K562 (cell line): Measurements from ENCODE around the gene SLC23A2. TPM values are rescaled to one million over a fixed set of nuclear protein-coding genes. Genes with fewer than 3 reads are reported as not detected.

Source experiments
- ATAC-seq: fragments of 200-7000 bp; cut with Tn5 transposase; 3 replicates; pipeline ENCODE4 v1.9.1; 2020; ENCODE audit warnings: moderate library complexity
- BruUV-seq: library from RNA; stranded (reverse); fragments of 400-500 nt; replicated peaks from 2 replicates; lab custom pipeline; 2021; lab: Mats Ljungman, UMichigan
- CTCF ChIA-PET: fragments of 300-600 bp; formaldehyde crosslinking; extraction: SDS; loops from one replicate; lab custom pipeline; 2021; ENCODE audit warnings: low intra/inter-chr PET ratio; lab: Yijun Ruan, JAX
- POLR2A ChIA-PET: fragments of 300-600, 350-650 bp; sonication (Branson Sonifier 250); formaldehyde crosslinking; extraction: SDS; loops from one replicate; lab custom pipeline; 2021; ENCODE audit warnings: antibody characterized with exemption, inconsistent platforms; lab: Yijun Ruan, JAX
- DNase-seq, 4 experiments: peaks; one replicate each; pipeline versions ENCODE4 v3.0.0 to v3.0.0-alpha.2; 2011 to 2018; ENCODE audit warnings: low spot score in 3 of 4, mixed read lengths in 3 of 4; ENCODE audit errors: extremely low read depth in 1 of 4
- FAIRE-seq: peaks from 2 replicates; lab custom pipeline; 2011; peaks lifted over from hg19 to GRCh38; lab: Jason Lieb, UNC
- H2AFZ ChIP-seq: 2 replicates; pipeline ENCODE4 v1.6.0; 2011; ENCODE audit warnings: low read depth, low read length, control low read depth, inconsistent platforms
- H3K27ac ChIP-seq: fragments of 200-600 bp; 3 replicates; pipeline ENCODE4 v1.8.0; 2011; ENCODE audit warnings: low read depth, mild to moderate bottlenecking, control low read depth, inconsistent platforms, low read length, moderate library complexity, mixed read lengths; ENCODE audit errors: extremely low read depth
- H3K27me3 ChIP-seq, 2 experiments: fragments of 300-600 bp in 1 of 2; 2 replicates in 1 of 2; 3 replicates in 1 of 2; pipeline versions ENCODE4 v1.6.0 to v1.8.0; 2011; ENCODE audit warnings: inconsistent platforms in 2 of 2, low read length in 2 of 2, mild to moderate bottlenecking in 1 of 2, mixed read lengths in 1 of 2, moderate library complexity in 1 of 2; ENCODE audit not compliant: control insufficient read depth in 2 of 2, insufficient read depth in 2 of 2
- H3K36me3 ChIP-seq: fragments of 300-600 bp; 3 replicates; pipeline ENCODE4 v1.8.0; 2011; ENCODE audit warnings: mild to moderate bottlenecking, low read length, inconsistent platforms; ENCODE audit not compliant: control insufficient read depth, insufficient read depth
- H3K4me1 ChIP-seq, 2 experiments: fragments of 200-600 bp in 1 of 2; replicated peaks in 1 of 2; 2 replicates in 1 of 2; 3 replicates in 1 of 2; pipeline versions ENCODE4 v1.5.1 to v1.8.0; 2011; ENCODE audit warnings: inconsistent platforms in 2 of 2, low read length in 2 of 2, mild to moderate bottlenecking in 1 of 2, mixed read lengths in 1 of 2, moderate library complexity in 1 of 2; ENCODE audit not compliant: control insufficient read depth in 2 of 2, insufficient read depth in 2 of 2
- H3K4me2 ChIP-seq: 2 replicates; pipeline ENCODE4 v1.6.1; 2011; ENCODE audit warnings: low read length, control low read depth, inconsistent platforms, mixed read lengths; ENCODE audit not compliant: insufficient read depth
- H3K4me3 ChIP-seq: fragments of 200-600 bp; sonication (generic), shearing (Covaris generic); 2 replicates; pipeline ENCODE4 v1.5.1; 2016; ENCODE audit warnings: control low read depth, inconsistent platforms
- H3K79me2 ChIP-seq: fragments of 200-600 bp; 3 replicates; pipeline ENCODE4 v1.8.0; 2011; ENCODE audit warnings: low read length, inconsistent platforms; ENCODE audit not compliant: control insufficient read depth, insufficient read depth
- H3K9ac ChIP-seq, 2 experiments: 2 replicates each; pipeline versions ENCODE4 v1.6.0 to v1.6.1; 2011; ENCODE audit warnings: low read depth in 2 of 2, low read length in 2 of 2, control low read depth in 1 of 2, inconsistent platforms in 1 of 2, mild to moderate bottlenecking in 1 of 2, mixed read lengths in 1 of 2; ENCODE audit not compliant: insufficient read depth in 1 of 2
- H3K9me1 ChIP-seq: one replicate; pipeline ENCODE4 v1.6.0; 2011; ENCODE audit warnings: inconsistent platforms, mild to moderate bottlenecking, low read length, moderate library complexity; ENCODE audit not compliant: control insufficient read depth, insufficient read depth
- H3K9me3 ChIP-seq: replicated peaks from 2 replicates; pipeline ENCODE4 v1.5.1; 2011; ENCODE audit warnings: low read depth, low read length, inconsistent platforms; ENCODE audit not compliant: control insufficient read depth, insufficient read depth
- H4K20me1 ChIP-seq: replicated peaks from 2 replicates; pipeline ENCODE4 v1.6.1; 2011; ENCODE audit warnings: low read length, inconsistent platforms, mixed read lengths; ENCODE audit not compliant: control insufficient read depth, insufficient read depth
- ADNP ChIP-seq: fragments of 200-800 bp; sonication (Bioruptor generic); IDR thresholded peaks from 2 replicates; pipeline ENCODE4 v1.6.1; 2016; ENCODE audit warnings: missing genetic modification characterization, missing compliant biosample characterization
- HDAC3 ChIP-seq: fragments of 450-650 bp; IDR thresholded peaks from 2 replicates; pipeline ENCODE4 v1.6.1; 2018; ENCODE audit warnings: borderline replicate concordance, mild to moderate bottlenecking, moderate library complexity; ENCODE audit not compliant: partially characterized antibody
- POLR2A ChIP-seq: fragments of 450-650 bp; conservative IDR thresholded peaks from 2 replicates; pipeline ENCODE4 v1.6.1; 2016
- RNF219 ChIP-seq: fragments of 250-450 bp; sonication (Bioruptor Pico); IDR thresholded peaks from 2 replicates; pipeline ENCODE4 v1.5.0; 2022; ENCODE audit warnings: mild to moderate bottlenecking
- SMAD1 ChIP-seq: fragments of 150-350 bp; IDR thresholded peaks from 2 replicates; pipeline ENCODE4 v1.6.1; 2014; ENCODE audit warnings: low read length, low read depth; ENCODE audit not compliant: partially characterized antibody
- SNRNP70 ChIP-seq: fragments of 200-400 bp; formaldehyde crosslinking; optimal IDR thresholded peaks from 2 replicates; pipeline ENCODE3; 2017; ENCODE audit warnings: low read depth, low read length
- USF1 ChIP-seq: sonication (generic); formaldehyde crosslinking; IDR thresholded peaks from 2 replicates; pipeline ENCODE4 v1.9.0; 2022; ENCODE audit warnings: mild to moderate bottlenecking, missing genetic modification reagents
- ZNF655 ChIP-seq: fragments of 250-450 bp; sonication (Bioruptor Pico); IDR thresholded peaks from 2 replicates; pipeline ENCODE4 v1.5.0; 2021
- WGBS: fragments of 100-300 bp; shearing (Covaris generic); methylation state at CpG from one replicate; pipeline ENCODE4 v1.1.6; 2016; ENCODE audit warnings: low coverage, mixed read lengths; ENCODE audit not compliant: insufficient coverage; ENCODE audit errors: missing lambda C conversion rate; 5-methylcytosine and 5-hydroxymethylcytosine counted together
- in situ Hi-C: fragments of 300-500 bp; cut with MboI; formaldehyde crosslinking; loops from 4 replicates; pipeline ENCODE4 v1.15.0; 2018; ENCODE audit warnings: inconsistent platforms, mixed read lengths
- intact Hi-C: fragments of 100-400 bp; cut with micrococcal nuclease; formaldehyde crosslinking; loops from 2 replicates; pipeline ENCODE4 v1.14.2; 2022
- polyA plus RNA-seq, 8 experiments: library from polyadenylated mRNA; depleted of rRNA in 4 of 8; stranded (reverse) in 5 of 8; unstranded in 3 of 8; fragments of >200 nt; fragmentation: Nextera tagmentation in 2 of 8; fragmentation: Illumina TruSeq in 1 of 8; extraction: Ambion mirVana in 2 of 8; extraction: Trizol in 1 of 8; gene quantifications; 2 replicates each; pipeline versions ENCODE4 v1.2.1 to v1.2.3, GENCODE V29; 2011 to 2014; ENCODE audit warnings: inconsistent platforms in 1 of 8, missing spikeins in 1 of 8
- total RNA-seq, 7 experiments: library from RNA; depleted of rRNA in 6 of 7; stranded (reverse); fragments of >200 nt in 6 of 7; fragmentation: Illumina TruSeq in 2 of 7; extraction: Trizol in 2 of 7; gene quantifications; 2 replicates each; pipeline versions ENCODE4 v1.2.1 to v1.2.3, GENCODE V29; 2011 to 2021; ENCODE audit warnings: low replicate concordance in 1 of 7

Gene SLC23A2
- total and polyA plus RNA-seq, 9 of the 15 experiments (the other 6 are each of a cell fraction or from before 2014, with no cell fraction given): 0.39 to 6.7 (median 3.2) TPM

GRCh38 chr20:5000263-5001173 is 792 bp downstream of the SLC23A2 start (continued):
- peak; percentile 62 for TF ChIP-seq USF1 (CRISPR knock-in tag)
- no peak for TF ChIP-seq HDAC3

GRCh38 chr20:4999788-5000187 is 1.5 kb downstream of the SLC23A2 start:
- DNase-seq: no peak
- Histone ChIP-seq H3K9me3 (no peaks in the 10 kb centered on the region), H3K36me3 (no peaks in the 10 kb centered on the region), H3K4me1 (peaks cover 0 to 11% of the 10 kb centered on the region in 2 experiments; a peak in 3 of 5 replicates), H3K27me3 (no peaks in the 10 kb centered on the region), H4K20me1 (0 out of 2 replicates have a peak, but pooled peaks cover 3% of the 10 kb centered on the region), H3K9me1 (no peaks in the 10 kb centered on the region), H2AFZ (no peak overlapping the region), H3K4me3 (no peak overlapping the region), H3K27ac (no peak overlapping the region), H3K79me2 (peaks cover 7% of the 10 kb centered on the region; the same call in 2 of the 3 replicates), H3K4me2 (no peak overlapping the region; the same call in 1 of the 2 replicates), H3K9ac (no peak overlapping the region)
- ChIA-PET CTCF (no interaction called here), POLR2A (no interaction called here)
- no peak for ATAC-seq
- in situ Hi-C loops (no loop called here), intact Hi-C loops (no loop called here)
- WGBS: 80% methylated on average over 1 of the region's 1 CpG
- TF ChIP-seq ZNF655 (CRISPR knock-in tag): no peak
- no peak for TF ChIP-seq POLR2A
- TF ChIP-seq SNRNP70: no peak
- TF ChIP-seq RNF219 (CRISPR knock-in tag): no peak
- no peak for TF ChIP-seq SMAD1
- no peak for TF ChIP-seq ADNP
- FAIRE-seq: no peak
- no TSS peak for BruUV-seq
